Measurements from ENCODE around the gene VPS9D1.

DNA sequence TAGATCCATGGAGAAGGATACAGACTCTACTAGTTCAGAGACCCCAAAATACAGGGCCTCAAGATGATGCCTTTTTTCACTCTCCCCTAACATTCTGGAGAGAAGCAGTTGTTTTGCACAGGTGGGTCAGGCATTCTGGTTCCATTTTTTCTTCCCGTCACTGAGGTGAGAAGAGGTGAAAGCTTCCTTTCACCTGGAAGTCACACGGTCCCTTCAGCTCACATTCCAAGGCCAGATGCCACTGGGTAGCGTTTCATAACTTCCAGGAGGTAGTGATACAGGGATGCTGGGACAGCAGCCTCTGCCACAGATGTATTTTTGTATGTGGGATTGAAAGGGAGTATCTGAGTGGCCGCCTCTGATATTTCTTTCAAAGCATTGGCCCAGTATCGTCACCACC, 32.3 kb downstream of the VPS9D1 start:
- TF ChIP-seq, protein P1, sequence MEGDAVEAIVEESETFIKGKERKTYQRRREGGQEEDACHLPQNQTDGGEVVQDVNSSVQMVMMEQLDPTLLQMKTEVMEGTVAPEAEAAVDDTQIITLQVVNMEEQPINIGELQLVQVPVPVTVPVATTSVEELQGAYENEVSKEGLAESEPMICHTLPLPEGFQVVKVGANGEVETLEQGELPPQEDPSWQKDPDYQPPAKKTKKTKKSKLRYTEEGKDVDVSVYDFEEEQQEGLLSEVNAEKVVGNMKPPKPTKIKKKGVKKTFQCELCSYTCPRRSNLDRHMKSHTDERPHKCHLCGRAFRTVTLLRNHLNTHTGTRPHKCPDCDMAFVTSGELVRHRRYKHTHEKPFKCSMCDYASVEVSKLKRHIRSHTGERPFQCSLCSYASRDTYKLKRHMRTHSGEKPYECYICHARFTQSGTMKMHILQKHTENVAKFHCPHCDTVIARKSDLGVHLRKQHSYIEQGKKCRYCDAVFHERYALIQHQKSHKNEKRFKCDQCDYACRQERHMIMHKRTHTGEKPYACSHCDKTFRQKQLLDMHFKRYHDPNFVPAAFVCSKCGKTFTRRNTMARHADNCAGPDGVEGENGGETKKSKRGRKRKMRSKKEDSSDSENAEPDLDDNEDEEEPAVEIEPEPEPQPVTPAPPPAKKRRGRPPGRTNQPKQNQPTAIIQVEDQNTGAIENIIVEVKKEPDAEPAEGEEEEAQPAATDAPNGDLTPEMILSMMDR (IDR thresholded peaks at IDR 0.05) = no peak
- no peak for TF ChIP-seq EZH2 (IDR thresholded peaks at IDR 0.05)
